ENCODE measurements around the gene RMI2.

The RMI2 gene

DNA sequence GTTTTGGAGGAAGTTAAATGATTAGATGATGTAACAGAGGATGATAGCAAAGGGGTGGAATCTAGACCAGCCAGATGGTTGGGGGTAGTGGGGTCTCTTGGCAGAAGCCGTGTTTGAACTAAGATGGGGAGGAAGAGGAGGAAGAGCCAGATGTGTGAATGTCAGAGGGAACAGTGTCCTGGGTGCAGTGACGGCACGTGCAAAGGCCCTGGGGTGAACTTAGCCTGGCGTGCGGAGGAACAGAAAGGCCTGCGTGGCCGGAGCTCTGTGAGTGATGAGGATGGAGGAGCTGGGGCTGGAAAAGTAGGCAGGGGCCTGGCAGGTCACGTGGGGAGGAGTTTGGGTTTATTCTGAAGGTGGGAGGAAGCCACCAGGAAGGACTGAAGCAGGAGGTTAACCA is 26.4 kb upstream of the RMI2 start:
- POLR2A ChIA-PET: interaction anchor here (1.5 kb wide), 1 partner anchor 63 kb away, joined by 3 read pairs; the partner anchor contains the start of gene SOCS1

DNA sequence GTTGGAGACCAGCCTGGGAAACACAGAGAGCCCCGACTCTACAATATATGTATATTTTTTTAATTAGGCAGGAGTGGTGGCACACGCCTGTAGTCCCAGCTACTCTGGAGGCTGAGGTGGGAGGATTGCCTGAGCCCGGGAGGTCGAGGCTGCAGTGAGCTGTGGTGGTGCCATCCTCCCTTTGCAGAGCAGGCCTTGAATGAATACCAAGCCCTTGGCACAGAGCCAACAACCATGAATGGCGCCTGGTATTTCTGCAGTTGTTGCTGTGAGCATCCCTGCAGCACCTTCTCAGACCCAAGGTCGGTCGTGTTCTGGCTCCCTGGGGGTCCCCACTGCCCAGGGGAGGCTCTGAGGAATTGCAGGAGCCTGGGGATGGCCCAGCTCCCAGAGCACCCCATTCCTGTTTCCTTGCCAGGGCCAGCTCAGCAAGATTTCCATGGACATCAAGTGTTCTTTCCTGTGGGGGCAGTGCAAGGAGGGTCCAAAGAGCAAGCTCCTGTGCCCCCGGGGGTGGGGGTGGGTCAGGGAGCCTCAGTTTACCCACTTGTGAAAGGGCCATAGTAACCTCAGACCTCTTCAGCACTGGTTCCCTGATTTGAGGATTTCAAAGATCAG is 25.6 kb upstream of the RMI2 start:
- TF ChIP-seq ELF4 (IDR thresholded peaks at IDR 0.05): no peak
- TF ChIP-seq, protein P1, sequence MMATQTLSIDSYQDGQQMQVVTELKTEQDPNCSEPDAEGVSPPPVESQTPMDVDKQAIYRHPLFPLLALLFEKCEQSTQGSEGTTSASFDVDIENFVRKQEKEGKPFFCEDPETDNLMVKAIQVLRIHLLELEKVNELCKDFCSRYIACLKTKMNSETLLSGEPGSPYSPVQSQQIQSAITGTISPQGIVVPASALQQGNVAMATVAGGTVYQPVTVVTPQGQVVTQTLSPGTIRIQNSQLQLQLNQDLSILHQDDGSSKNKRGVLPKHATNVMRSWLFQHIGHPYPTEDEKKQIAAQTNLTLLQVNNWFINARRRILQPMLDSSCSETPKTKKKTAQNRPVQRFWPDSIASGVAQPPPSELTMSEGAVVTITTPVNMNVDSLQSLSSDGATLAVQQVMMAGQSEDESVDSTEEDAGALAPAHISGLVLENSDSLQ (IDR thresholded peaks at IDR 0.05): no peak
- TF ChIP-seq SP1 (IDR thresholded peaks at IDR 0.05): no peak
- no peak for TF ChIP-seq L3MBTL2 (conservative IDR thresholded peaks at IDR 0.05)
- no peak for TF ChIP-seq FOXA1 (IDR thresholded peaks at IDR 0.05)
- no peak for TF ChIP-seq ARNT (IDR thresholded peaks at IDR 0.05)
- TF ChIP-seq LEF1 (IDR thresholded peaks at IDR 0.05; ENCODE audit: borderline replicate concordance): no peak
- no peak for TF ChIP-seq NFRKB (IDR thresholded peaks at IDR 0.05)
- no peak for TF ChIP-seq BHLHE40 (IDR thresholded peaks at IDR 0.05; ENCODE audit: borderline replicate concordance)
- TF ChIP-seq SUZ12 (IDR thresholded peaks at IDR 0.05): no peak
- TF ChIP-seq HDGF (IDR thresholded peaks at IDR 0.05; ENCODE audit: borderline replicate concordance): no peak
- TF ChIP-seq FOXK2 (IDR thresholded peaks at IDR 0.05): no peak
- TF ChIP-seq ZNF384 (IDR thresholded peaks at IDR 0.05): no peak
- no peak for TF ChIP-seq CTBP1 (IDR thresholded peaks at IDR 0.05; ENCODE audit: borderline replicate concordance)
- no peak for TF ChIP-seq FOXM1 (IDR thresholded peaks at IDR 0.05; ENCODE audit: borderline replicate concordance)
- no peak for TF ChIP-seq TARDBP (IDR thresholded peaks at IDR 0.05)
- no peak for DNase-seq (ENCODE audit: extremely low spot score)
- CTCF ChIA-PET: interaction anchor here (0.7 kb wide), 1 partner anchor 22 kb away, joined by 3 read pairs; no protein-coding TSS in a partner anchor
- POLR2A ChIA-PET: interaction anchor here (1.5 kb wide), 1 partner anchor 64 kb away, joined by 3 read pairs; the partner anchor contains the start of gene SOCS1

More for the DNA sequence above, 26.4 kb upstream of the RMI2 start:
- no peak for DNase-seq (ENCODE audit: extremely low spot score)
- CTCF ChIA-PET: interaction anchor here (0.7 kb wide), 1 partner anchor 21 kb away, joined by 3 read pairs; no protein-coding TSS in a partner anchor
- TF ChIP-seq FOXA1 (IDR thresholded peaks at IDR 0.05) (no peak), TARDBP (IDR thresholded peaks at IDR 0.05) (no peak), ARNT (IDR thresholded peaks at IDR 0.05) (no peak), HDGF (IDR thresholded peaks at IDR 0.05; ENCODE audit: borderline replicate concordance) (no peak), CTBP1 (IDR thresholded peaks at IDR 0.05; ENCODE audit: borderline replicate concordance) (no peak), LEF1 (IDR thresholded peaks at IDR 0.05; ENCODE audit: borderline replicate concordance) (no peak), FOXK2 (IDR thresholded peaks at IDR 0.05) (no peak), ZNF384 (IDR thresholded peaks at IDR 0.05) (no peak), L3MBTL2 (conservative IDR thresholded peaks at IDR 0.05) (no peak), ELF4 (IDR thresholded peaks at IDR 0.05) (no peak), BHLHE40 (IDR thresholded peaks at IDR 0.05; ENCODE audit: borderline replicate concordance) (no peak), SUZ12 (IDR thresholded peaks at IDR 0.05) (no peak), FOXM1 (IDR thresholded peaks at IDR 0.05; ENCODE audit: borderline replicate concordance) (no peak)

DNA sequence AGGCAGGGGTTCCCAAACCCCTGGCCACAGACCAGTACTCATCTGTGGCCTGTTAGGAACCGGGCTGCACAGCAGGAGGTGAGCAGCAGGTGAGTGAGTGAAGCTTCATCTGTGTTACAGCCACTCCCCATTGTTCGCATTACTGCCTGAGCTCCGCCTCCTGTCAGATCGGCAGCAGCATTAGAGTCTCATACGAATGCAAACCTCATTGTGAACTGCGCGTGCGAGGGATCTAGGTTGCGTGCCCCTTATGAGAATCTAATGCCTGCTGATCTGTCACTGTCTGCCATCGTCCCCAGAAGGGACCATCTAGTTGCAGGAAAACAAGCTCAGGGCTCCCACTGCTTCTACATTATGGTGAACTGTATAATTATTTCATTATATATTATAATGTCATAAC is 25.1 kb upstream of the RMI2 start:
- CTCF ChIA-PET: no interaction called here
- POLR2A ChIA-PET: interaction anchor here (1.5 kb wide), 1 partner anchor 64 kb away, joined by 3 read pairs; the partner anchor contains the start of gene SOCS1
- TF ChIP-seq ARNT (IDR thresholded peaks at IDR 0.05) (no peak), LEF1 (IDR thresholded peaks at IDR 0.05; ENCODE audit: borderline replicate concordance) (no peak), NFRKB (IDR thresholded peaks at IDR 0.05) (no peak), FOXM1 (IDR thresholded peaks at IDR 0.05; ENCODE audit: borderline replicate concordance) (no peak), HDGF (IDR thresholded peaks at IDR 0.05; ENCODE audit: borderline replicate concordance) (no peak), SUZ12 (IDR thresholded peaks at IDR 0.05) (no peak), FOXA1 (IDR thresholded peaks at IDR 0.05) (no peak), ELF4 (IDR thresholded peaks at IDR 0.05) (no peak)
- no peak for DNase-seq (ENCODE audit: extremely low spot score)

DNA sequence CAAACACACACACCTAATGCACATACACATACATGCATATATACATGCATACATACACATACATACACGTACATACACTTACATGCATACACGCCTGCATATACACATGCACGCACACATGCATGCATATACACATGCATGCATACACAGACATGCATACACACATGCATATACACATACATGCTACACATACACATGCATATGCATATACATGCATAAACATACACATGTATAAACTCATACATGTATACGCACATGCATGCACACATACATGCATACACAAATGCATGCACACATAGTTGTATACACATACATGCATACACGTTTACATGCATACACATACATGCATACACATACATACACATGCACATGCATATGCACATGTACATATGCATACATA is 23.6 kb upstream of the RMI2 start:
- POLR2A ChIA-PET: no interaction called here
- no peak for TF ChIP-seq NFRKB (IDR thresholded peaks at IDR 0.05)
- TF ChIP-seq BHLHE40 (IDR thresholded peaks at IDR 0.05; ENCODE audit: borderline replicate concordance): no peak
- TF ChIP-seq FOXA1 (IDR thresholded peaks at IDR 0.05): no peak
- TF ChIP-seq L3MBTL2 (conservative IDR thresholded peaks at IDR 0.05): no peak
- no peak for TF ChIP-seq SUZ12 (IDR thresholded peaks at IDR 0.05)
- no peak for TF ChIP-seq ELF4 (IDR thresholded peaks at IDR 0.05)
- no peak for TF ChIP-seq ARNT (IDR thresholded peaks at IDR 0.05)
- no peak for TF ChIP-seq ZNF384 (IDR thresholded peaks at IDR 0.05)
- TF ChIP-seq FOXM1 (IDR thresholded peaks at IDR 0.05; ENCODE audit: borderline replicate concordance): no peak
- TF ChIP-seq, protein P1 (IDR thresholded peaks at IDR 0.05): no peak
- no peak for TF ChIP-seq FOXK2 (IDR thresholded peaks at IDR 0.05)
- no peak for TF ChIP-seq SP1 (IDR thresholded peaks at IDR 0.05)
- TF ChIP-seq TARDBP (IDR thresholded peaks at IDR 0.05): no peak
- TF ChIP-seq CTBP1 (IDR thresholded peaks at IDR 0.05; ENCODE audit: borderline replicate concordance): no peak
- no peak for TF ChIP-seq HDGF (IDR thresholded peaks at IDR 0.05; ENCODE audit: borderline replicate concordance)
- TF ChIP-seq LEF1 (IDR thresholded peaks at IDR 0.05; ENCODE audit: borderline replicate concordance): no peak
- DNase-seq (ENCODE audit: extremely low spot score): no peak
- CTCF ChIA-PET: no interaction called here

DNA sequence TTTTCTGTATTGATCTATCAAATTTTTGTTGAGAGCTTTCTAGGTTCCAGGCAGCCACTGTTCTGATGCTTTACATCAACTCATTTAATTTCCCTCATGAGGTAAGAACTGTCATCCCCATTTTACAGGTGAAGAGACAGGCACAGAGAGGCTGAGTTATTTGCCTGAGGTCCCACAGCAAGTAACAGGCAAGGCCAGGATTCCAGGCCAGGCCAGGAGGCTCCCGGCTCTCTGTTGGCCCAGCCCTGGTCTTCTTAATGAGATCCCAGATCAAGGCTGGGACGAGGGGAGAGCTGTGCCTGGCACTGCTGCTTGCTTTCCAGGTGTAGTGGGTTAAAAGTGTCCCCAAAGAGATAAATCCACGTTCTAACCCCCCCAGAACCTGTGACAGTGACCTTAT is 22.4 kb upstream of the RMI2 start:
- ChIA-PET CTCF (no interaction called here), POLR2A (no interaction called here)
- no peak for TF ChIP-seq CTBP1 (IDR thresholded peaks at IDR 0.05; ENCODE audit: borderline replicate concordance)
- TF ChIP-seq BHLHE40 (IDR thresholded peaks at IDR 0.05; ENCODE audit: borderline replicate concordance): no peak
- TF ChIP-seq ARNT (IDR thresholded peaks at IDR 0.05): no peak
- TF ChIP-seq, protein P1 (IDR thresholded peaks at IDR 0.05): no peak
- no peak for DNase-seq (ENCODE audit: extremely low spot score)

Measured in HEK293T (cell line).